IMR-90 (cell line): ENCODE results near the gene CHRNA10.

Experiments
- MXI1 ChIP-seq: IDR thresholded peaks from 2 replicates; pipeline ENCODE4 v1.6.1; 2012; ENCODE audit warnings: low read depth, mild to moderate bottlenecking, low read length, moderate library complexity, borderline replicate concordance
- POLR2A ChIP-seq: IDR thresholded peaks from 2 replicates; pipeline ENCODE4 v1.6.1; 2012; ENCODE audit warnings: mild to moderate bottlenecking, low read depth, low read length
- RFX5 ChIP-seq: IDR thresholded peaks from 2 replicates; pipeline ENCODE4 v1.8.0; 2012; ENCODE audit warnings: low read depth, mild to moderate bottlenecking, low read length, moderate library complexity
- TF ChIP-seq, protein P1 (sequence below): conservative IDR thresholded peaks from 2 replicates; pipeline ENCODE4 v1.5.1; 2012; ENCODE audit warnings: mild to moderate bottlenecking, low read depth, low read length, improper control_type of control experiment

DNA sequence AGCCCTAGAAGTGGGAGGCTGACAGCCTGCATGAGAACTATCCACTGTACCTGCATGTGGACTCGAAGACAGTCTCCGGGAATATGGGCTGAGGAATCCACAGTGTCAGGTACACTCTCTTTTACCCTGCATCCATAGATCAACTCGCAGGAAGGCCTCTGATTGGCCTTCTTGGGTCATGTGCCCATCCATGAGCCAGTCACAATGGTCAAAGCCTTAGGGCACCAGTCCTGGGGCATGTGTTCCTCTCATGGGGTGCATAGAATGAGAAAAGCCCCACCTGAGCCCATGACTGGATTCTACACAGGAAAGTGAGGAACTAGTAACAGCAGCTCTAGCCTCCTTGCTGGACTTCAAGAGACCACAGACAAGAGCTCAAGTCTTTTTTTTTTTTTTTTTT is 15.6 kb downstream of the CHRNA10 start:
- TF ChIP-seq, protein P1, sequence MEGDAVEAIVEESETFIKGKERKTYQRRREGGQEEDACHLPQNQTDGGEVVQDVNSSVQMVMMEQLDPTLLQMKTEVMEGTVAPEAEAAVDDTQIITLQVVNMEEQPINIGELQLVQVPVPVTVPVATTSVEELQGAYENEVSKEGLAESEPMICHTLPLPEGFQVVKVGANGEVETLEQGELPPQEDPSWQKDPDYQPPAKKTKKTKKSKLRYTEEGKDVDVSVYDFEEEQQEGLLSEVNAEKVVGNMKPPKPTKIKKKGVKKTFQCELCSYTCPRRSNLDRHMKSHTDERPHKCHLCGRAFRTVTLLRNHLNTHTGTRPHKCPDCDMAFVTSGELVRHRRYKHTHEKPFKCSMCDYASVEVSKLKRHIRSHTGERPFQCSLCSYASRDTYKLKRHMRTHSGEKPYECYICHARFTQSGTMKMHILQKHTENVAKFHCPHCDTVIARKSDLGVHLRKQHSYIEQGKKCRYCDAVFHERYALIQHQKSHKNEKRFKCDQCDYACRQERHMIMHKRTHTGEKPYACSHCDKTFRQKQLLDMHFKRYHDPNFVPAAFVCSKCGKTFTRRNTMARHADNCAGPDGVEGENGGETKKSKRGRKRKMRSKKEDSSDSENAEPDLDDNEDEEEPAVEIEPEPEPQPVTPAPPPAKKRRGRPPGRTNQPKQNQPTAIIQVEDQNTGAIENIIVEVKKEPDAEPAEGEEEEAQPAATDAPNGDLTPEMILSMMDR: no peak
- no peak for TF ChIP-seq POLR2A
- TF ChIP-seq MXI1: no peak
- TF ChIP-seq RFX5: no peak
